ENCODE data around the gene CDK2.

The CDK2 gene

GRCh38 chr12:56017181-56017580 is 50.6 kb downstream of the CDK2 start:
- DNase-seq, result no peak

- no peak for DNase-seq
Observed at GRCh38 chr12:56018356-56018755, 51.7 kb downstream of the CDK2 start.

GRCh38 chr12:56020423-56021184 is 54.0 kb downstream of the CDK2 start, which contains the start of gene IKZF4:
TSS of gene IKZF4 (plus strand) at chr12:56021043. CDS start at chr12:56021494, 451 bp downstream.
- DNase-seq, result no peak

- DNase-seq, result no peak
Observed at GRCh38 chr12:56021889-56022497, 55.4 kb downstream of the CDK2 start.

Measured in stimulated activated CD4-positive, alpha-beta T cell treated with anti-CD3 and anti-CD28 coated beads, Interleukin-12 subunit alpha, Interleukin-12 subunit beta, amount 100 ng/mL, for 4 hours (primary cell).